HEK293T (cell line): ENCODE measurements around the gene TFF1.

ENCODE experiments used
- ELF4 ChIP-seq: fragments of 450-650 bp; IDR thresholded peaks from 2 replicates; pipeline ENCODE4 v1.6.1; 2017; ENCODE audit warnings: antibody characterized with exemption
- SP1 ChIP-seq: fragments of 450-650 bp; IDR thresholded peaks from 2 replicates; pipeline ENCODE4 v1.6.1; 2017

DNA sequence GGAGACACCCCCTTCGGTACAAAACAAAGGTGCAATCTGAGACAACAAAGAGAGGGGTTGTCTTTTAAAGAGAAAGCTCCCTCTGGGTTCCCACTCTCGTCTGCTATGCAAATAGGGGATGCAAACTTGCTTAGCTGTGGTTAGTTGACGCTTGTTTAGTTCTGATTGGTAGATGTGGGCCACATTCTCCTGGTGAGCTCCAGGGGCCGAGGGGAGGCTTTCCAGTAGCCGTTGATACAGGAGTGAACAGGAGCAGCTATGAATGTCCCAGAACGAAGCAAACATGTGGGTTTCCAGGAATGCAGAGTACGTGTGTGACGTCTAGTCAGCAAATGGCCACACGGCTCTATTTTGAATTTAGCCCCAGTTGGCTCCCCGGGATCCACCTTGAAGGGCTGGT lies 30.3 kb downstream of the TFF1 start:
- no peak for TF ChIP-seq SP1
- TF ChIP-seq ELF4, result no peak
